HepG2 (cell line): ENCODE results near the gene KIAA1328. TPM values are rescaled to one million over a fixed set of nuclear protein-coding genes. Genes with fewer than 3 reads are reported as not detected.

ENCODE experiments used
- ATAC-seq: fragments of 200-7000 bp; cut with Tn5 transposase; 3 replicates; pipeline ENCODE4 v1.9.1; 2020; ENCODE audit warnings: mild to moderate bottlenecking, moderate library complexity
- BruUV-seq: library from RNA; stranded (reverse); fragments of 400-500 nt; replicated peaks from 2 replicates; lab custom pipeline; 2021; lab: Mats Ljungman, UMichigan
- CTCF ChIA-PET: fragments of 300-600 bp; formaldehyde crosslinking; extraction: SDS; loops from one replicate; lab custom pipeline; 2021; ENCODE audit warnings: low total read pairs, inconsistent platforms, low intra/inter-chr PET ratio; lab: Yijun Ruan, JAX
- POLR2A ChIA-PET: fragments of 350-600 bp; sonication (Branson Sonifier 250); formaldehyde crosslinking; loops from one replicate; lab custom pipeline; 2020; ENCODE audit warnings: antibody characterized with exemption, inconsistent platforms; lab: Yijun Ruan, JAX
- DNase-seq: peaks from one replicate; pipeline ENCODE4 v3.0.0-alpha.2; 2015; ENCODE audit warnings: low spot score
- FAIRE-seq: peaks from 3 replicates; lab custom pipeline; 2011; peaks lifted over from hg19 to GRCh38; lab: Jason Lieb, UNC
- H2AFZ ChIP-seq: one replicate; pipeline ENCODE4 v1.6.1; 2011; ENCODE audit warnings: low read length, inconsistent platforms
- H3K27ac ChIP-seq: fragments of 300-600 bp; 3 replicates; pipeline ENCODE4 v1.8.0; 2011; ENCODE audit warnings: mixed run types, mild to moderate bottlenecking, mixed read lengths, low read length, inconsistent platforms; ENCODE audit not compliant: insufficient read depth; ENCODE audit errors: extremely low read length
- H3K27me3 ChIP-seq, 2 experiments: fragments of 200-600 bp in 1 of 2; 2 replicates in 1 of 2; 3 replicates in 1 of 2; pipeline versions ENCODE4 v1.6.0 to v1.8.0; 2011; ENCODE audit warnings: low read length in 2 of 2, mild to moderate bottlenecking in 2 of 2, moderate library complexity in 2 of 2, inconsistent platforms in 1 of 2; ENCODE audit not compliant: insufficient read depth in 2 of 2, control insufficient read depth in 1 of 2
- H3K36me3 ChIP-seq, 2 experiments: fragments of 200-600 bp in 1 of 2; replicated peaks in 1 of 2; 2 replicates in 1 of 2; 3 replicates in 1 of 2; pipeline versions ENCODE4 v1.5.1 to v1.8.0; 2011; ENCODE audit warnings: low read length in 2 of 2, inconsistent platforms in 1 of 2; ENCODE audit not compliant: insufficient read depth in 2 of 2, control insufficient read depth in 1 of 2
- H3K4me1 ChIP-seq: 2 replicates; pipeline ENCODE4 v1.5.1; 2012; ENCODE audit warnings: low read length, inconsistent platforms; ENCODE audit not compliant: insufficient read depth
- H3K4me2 ChIP-seq: 2 replicates; pipeline ENCODE4 v1.6.0; 2011; ENCODE audit warnings: low read depth, low read length, inconsistent platforms
- H3K4me3 ChIP-seq, 3 experiments: fragments of 200-600 bp in 1 of 3; sonication (generic), shearing (Covaris generic) in 1 of 3; replicated peaks in 1 of 3; 2 replicates each; pipeline ENCODE4 v1.5.1; 2011 to 2016; ENCODE audit warnings: low read length in 3 of 3, inconsistent platforms in 2 of 3, low read depth in 2 of 3, mild to moderate bottlenecking in 2 of 3, control low read depth in 1 of 3, mixed read lengths in 1 of 3; ENCODE audit not compliant: insufficient read depth in 1 of 3
- H3K79me2 ChIP-seq: one replicate; pipeline ENCODE4 v1.6.1; 2011; ENCODE audit warnings: low read length, inconsistent platforms; ENCODE audit not compliant: insufficient read depth
- H3K9ac ChIP-seq: 2 replicates; pipeline ENCODE4 v1.6.0; 2011; ENCODE audit warnings: mild to moderate bottlenecking, low read depth, low read length, inconsistent platforms; ENCODE audit not compliant: insufficient read depth
- H3K9me3 ChIP-seq: 2 replicates; pipeline ENCODE4 v1.5.1; 2012; ENCODE audit warnings: mild to moderate bottlenecking, low read length
- H4K20me1 ChIP-seq: 2 replicates; pipeline ENCODE4 v1.6.0; 2011; ENCODE audit warnings: inconsistent platforms, mild to moderate bottlenecking, low read length, moderate library complexity; ENCODE audit not compliant: insufficient read depth
- ESRRA ChIP-seq: sonication (generic); formaldehyde crosslinking; IDR thresholded peaks from 2 replicates; pipeline ENCODE4 v1.5.1; 2020; ENCODE audit warnings: mild to moderate bottlenecking, low read depth, missing genetic modification reagents
- HES4 ChIP-seq: sonication (generic); formaldehyde crosslinking; IDR thresholded peaks from 2 replicates; pipeline ENCODE4 v1.9.0; 2021; ENCODE audit warnings: mild to moderate bottlenecking, missing genetic modification reagents, borderline replicate concordance
- NFRKB ChIP-seq: fragments of 450-650 bp; IDR thresholded peaks from 2 replicates; pipeline ENCODE4 v1.6.1; 2017
- RARG ChIP-seq: sonication (generic); formaldehyde crosslinking; IDR thresholded peaks from 2 replicates; pipeline ENCODE4 v1.4.0; 2020; ENCODE audit warnings: low read depth, mild to moderate bottlenecking, missing genetic modification reagents
- SRSF4 ChIP-seq: fragments of 200-400 bp; formaldehyde crosslinking; IDR thresholded peaks from one replicate; pipeline ENCODE4 v1.6.1; 2018; ENCODE audit warnings: mild to moderate bottlenecking, low read depth, low read length, moderate library complexity; ENCODE audit not compliant: poor library complexity, severe bottlenecking
- WGBS: methylation state at CpG from one replicate; pipeline ENCODE4 v1.1.6; 2017; ENCODE audit warnings: low lambda C conversion rate; 5-methylcytosine and 5-hydroxymethylcytosine counted together
- in situ Hi-C: cut with HindIII; loops from 2 replicates; pipeline ENCODE4 v1.10.0; 2017; ENCODE audit warnings: low pct_unique_long_range_greater_than_20kb; ENCODE audit not compliant: extremely low pct_ligation_motif_present
- intact Hi-C: fragments of 100-400 bp; cut with micrococcal nuclease; formaldehyde crosslinking; loops from one replicate; pipeline ENCODE4 v1.10.0; 2022; ENCODE audit not compliant: unreplicated experiment
- polyA plus RNA-seq, 8 experiments: library from polyadenylated mRNA; depleted of rRNA in 3 of 8; stranded (reverse) in 7 of 8; unstranded in 1 of 8; fragments of >200 nt; fragmentation: Illumina TruSeq in 4 of 8; extraction: Trizol in 4 of 8; gene quantifications; 2 replicates each; pipeline versions ENCODE4 v1.2.1 to v1.2.3, GENCODE V29; 2011 to 2016; ENCODE audit warnings: low read depth in 4 of 8, missing spikeins in 1 of 8, mixed read lengths in 1 of 8; ENCODE audit not compliant: insufficient read depth in 1 of 8
- total RNA-seq, 5 experiments: library from RNA; depleted of rRNA; stranded (reverse); fragments of >200 nt; fragmentation: Illumina TruSeq; extraction: Trizol; gene quantifications; 2 replicates each; pipeline ENCODE4 v1.2.3, GENCODE V29; 2016; ENCODE audit warnings: low read depth in 1 of 5
- TF ChIP-seq, protein P1 (sequence below): IDR thresholded peaks from 2 replicates; pipeline ENCODE4 v1.4.0; 2020; ENCODE audit warnings: mild to moderate bottlenecking, missing genetic modification reagents
- TF ChIP-seq, protein P2 (sequence below): sonication (generic); formaldehyde crosslinking; IDR thresholded peaks from 2 replicates; pipeline ENCODE4 v1.4.0; 2020; ENCODE audit warnings: mild to moderate bottlenecking, missing genetic modification reagents

The KIAA1328 gene
- total and polyA plus RNA-seq, 2 of the 13 experiments (the other 11 are each of a cell fraction or from before 2014, with no cell fraction given): 4.1 to 6.0 TPM

DNA sequence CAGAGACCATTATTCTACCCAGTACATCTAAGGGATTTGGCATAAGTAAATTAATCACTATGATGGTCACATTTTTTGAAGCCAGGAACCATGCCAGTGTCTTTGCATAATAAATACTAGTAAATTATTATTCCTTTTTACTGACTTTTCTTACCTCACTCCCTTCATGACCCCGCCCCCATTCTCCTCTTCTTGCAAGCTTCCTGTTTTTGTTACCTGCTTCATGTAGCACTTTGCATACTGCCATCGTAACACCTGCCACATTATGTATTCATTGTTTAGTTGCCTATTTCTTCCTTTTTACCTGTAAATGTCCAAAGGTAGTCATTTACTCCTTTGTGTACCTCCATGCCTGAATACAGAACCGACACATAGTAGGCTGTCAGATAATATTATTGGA, 309.5 kb downstream of the KIAA1328 start (continued):
- TF ChIP-seq SRSF4 (no peak), HES4 (CRISPR knock-in tag) (no peak), RARG (CRISPR knock-in tag) (no peak)

DNA sequence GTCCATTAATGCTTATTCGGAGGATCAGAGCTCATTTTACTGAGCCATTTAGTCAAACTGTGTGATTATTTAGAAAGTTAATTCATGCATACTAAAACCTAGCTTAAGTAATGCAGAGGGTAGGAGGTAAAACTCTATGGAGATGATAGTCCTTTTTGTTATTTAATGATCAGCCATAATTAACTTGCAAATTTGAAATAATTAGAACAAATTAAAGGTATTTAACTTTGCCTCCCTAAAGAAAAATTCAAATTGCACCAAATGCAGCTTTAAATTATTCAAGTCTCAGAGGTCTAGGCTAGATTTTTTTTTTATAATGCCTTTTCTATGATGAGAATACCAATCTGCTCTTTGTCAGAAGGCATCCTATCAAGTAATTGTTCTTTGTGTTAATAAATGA, 310.9 kb downstream of the KIAA1328 start:
- POLR2A ChIA-PET: no interaction called here
- Histone ChIP-seq H3K27me3 (no peaks in the 10 kb centered on the region; a peak in 1 of 5 replicates), H4K20me1 (no peaks in the 10 kb centered on the region), H3K79me2 (no peaks in the 10 kb centered on the region), H2AFZ (no peak overlapping the region), H3K9me3 (no peaks in the 10 kb centered on the region), H3K4me3 (no peak overlapping the region), H3K4me2 (no peak overlapping the region), H3K4me1 (0 out of 2 replicates have a peak, but pooled peaks cover 7% of the 10 kb centered on the region), H3K9ac (no peak overlapping the region), H3K27ac (no peak overlapping the region), H3K36me3 (no peaks in the 10 kb centered on the region)
- BruUV-seq: no TSS peak
- TF ChIP-seq, protein P1, sequence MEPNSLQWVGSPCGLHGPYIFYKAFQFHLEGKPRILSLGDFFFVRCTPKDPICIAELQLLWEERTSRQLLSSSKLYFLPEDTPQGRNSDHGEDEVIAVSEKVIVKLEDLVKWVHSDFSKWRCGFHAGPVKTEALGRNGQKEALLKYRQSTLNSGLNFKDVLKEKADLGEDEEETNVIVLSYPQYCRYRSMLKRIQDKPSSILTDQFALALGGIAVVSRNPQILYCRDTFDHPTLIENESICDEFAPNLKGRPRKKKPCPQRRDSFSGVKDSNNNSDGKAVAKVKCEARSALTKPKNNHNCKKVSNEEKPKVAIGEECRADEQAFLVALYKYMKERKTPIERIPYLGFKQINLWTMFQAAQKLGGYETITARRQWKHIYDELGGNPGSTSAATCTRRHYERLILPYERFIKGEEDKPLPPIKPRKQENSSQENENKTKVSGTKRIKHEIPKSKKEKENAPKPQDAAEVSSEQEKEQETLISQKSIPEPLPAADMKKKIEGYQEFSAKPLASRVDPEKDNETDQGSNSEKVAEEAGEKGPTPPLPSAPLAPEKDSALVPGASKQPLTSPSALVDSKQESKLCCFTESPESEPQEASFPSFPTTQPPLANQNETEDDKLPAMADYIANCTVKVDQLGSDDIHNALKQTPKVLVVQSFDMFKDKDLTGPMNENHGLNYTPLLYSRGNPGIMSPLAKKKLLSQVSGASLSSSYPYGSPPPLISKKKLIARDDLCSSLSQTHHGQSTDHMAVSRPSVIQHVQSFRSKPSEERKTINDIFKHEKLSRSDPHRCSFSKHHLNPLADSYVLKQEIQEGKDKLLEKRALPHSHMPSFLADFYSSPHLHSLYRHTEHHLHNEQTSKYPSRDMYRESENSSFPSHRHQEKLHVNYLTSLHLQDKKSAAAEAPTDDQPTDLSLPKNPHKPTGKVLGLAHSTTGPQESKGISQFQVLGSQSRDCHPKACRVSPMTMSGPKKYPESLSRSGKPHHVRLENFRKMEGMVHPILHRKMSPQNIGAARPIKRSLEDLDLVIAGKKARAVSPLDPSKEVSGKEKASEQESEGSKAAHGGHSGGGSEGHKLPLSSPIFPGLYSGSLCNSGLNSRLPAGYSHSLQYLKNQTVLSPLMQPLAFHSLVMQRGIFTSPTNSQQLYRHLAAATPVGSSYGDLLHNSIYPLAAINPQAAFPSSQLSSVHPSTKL (CRISPR knock-in tag): no peak
- TF ChIP-seq NFRKB: no peak
- TF ChIP-seq, protein P2, sequence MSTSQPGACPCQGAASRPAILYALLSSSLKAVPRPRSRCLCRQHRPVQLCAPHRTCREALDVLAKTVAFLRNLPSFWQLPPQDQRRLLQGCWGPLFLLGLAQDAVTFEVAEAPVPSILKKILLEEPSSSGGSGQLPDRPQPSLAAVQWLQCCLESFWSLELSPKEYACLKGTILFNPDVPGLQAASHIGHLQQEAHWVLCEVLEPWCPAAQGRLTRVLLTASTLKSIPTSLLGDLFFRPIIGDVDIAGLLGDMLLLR (CRISPR knock-in tag): no peak
- no peak for TF ChIP-seq ESRRA (CRISPR knock-in tag)
- ATAC-seq: no peak
- no peak for DNase-seq
- CTCF ChIA-PET: no interaction called here
- intact Hi-C loops (no loop called here), in situ Hi-C loops (no loop called here)
- WGBS: 92% methylated on average over 1 of the region's 1 CpG
- FAIRE-seq: no peak
